ENCODE results near the gene LRRK1.

DNA sequence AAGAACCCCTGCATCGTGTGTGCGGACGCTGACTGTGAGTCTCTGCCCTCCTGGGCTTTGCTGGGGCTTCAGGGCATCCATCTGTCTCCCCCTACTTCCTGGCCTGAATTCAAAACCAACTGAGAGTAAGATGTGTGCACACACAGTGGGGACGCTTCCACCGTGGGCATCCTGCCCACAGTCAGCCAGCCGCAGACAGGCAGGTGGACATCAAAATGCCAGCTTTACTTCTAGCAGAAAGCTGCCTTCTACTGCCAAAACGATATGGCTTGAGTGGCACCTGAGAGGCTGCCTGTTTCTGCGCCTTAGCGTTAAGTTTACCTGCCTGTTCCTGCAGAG, 21.0 kb upstream of the LRRK1 start:
- TF ChIP-seq, protein P1, sequence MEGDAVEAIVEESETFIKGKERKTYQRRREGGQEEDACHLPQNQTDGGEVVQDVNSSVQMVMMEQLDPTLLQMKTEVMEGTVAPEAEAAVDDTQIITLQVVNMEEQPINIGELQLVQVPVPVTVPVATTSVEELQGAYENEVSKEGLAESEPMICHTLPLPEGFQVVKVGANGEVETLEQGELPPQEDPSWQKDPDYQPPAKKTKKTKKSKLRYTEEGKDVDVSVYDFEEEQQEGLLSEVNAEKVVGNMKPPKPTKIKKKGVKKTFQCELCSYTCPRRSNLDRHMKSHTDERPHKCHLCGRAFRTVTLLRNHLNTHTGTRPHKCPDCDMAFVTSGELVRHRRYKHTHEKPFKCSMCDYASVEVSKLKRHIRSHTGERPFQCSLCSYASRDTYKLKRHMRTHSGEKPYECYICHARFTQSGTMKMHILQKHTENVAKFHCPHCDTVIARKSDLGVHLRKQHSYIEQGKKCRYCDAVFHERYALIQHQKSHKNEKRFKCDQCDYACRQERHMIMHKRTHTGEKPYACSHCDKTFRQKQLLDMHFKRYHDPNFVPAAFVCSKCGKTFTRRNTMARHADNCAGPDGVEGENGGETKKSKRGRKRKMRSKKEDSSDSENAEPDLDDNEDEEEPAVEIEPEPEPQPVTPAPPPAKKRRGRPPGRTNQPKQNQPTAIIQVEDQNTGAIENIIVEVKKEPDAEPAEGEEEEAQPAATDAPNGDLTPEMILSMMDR (IDR thresholded peaks at IDR 0.05) = no peak
- TF ChIP-seq EZH2 (IDR thresholded peaks at IDR 0.05) = no peak
- TF ChIP-seq EZH2phosphoT487 (IDR thresholded peaks at IDR 0.05) = no peak

Data from neural progenitor cell (in vitro differentiated cells).